HG03039 (cell line): Measurements from ENCODE around the gene CACNA1A.
A peak's percentile ranks its signal among the peaks of the same experiment; 100 is the strongest.
"Not testable (repeated sequence)": the region's sequence is repeated elsewhere in the genome, so short reads cannot be mapped to it uniquely, and the experiment has no call there.

Source experiments
- ATAC-seq: cut with Tn5 transposase; IDR thresholded peaks from one replicate; pipeline ENCODE4 v1.9.1; 2021; ENCODE audit warnings: mild to moderate bottlenecking, moderate library complexity; ENCODE audit not compliant: unreplicated experiment

CACNA1A gene

GRCh38 chr19:13169769-13170168, 336.5 kb downstream of the CACNA1A start:
- ATAC-seq: no peak

- not testable (repeated sequence) for ATAC-seq
Observed at GRCh38 chr19:13166151-13166550, 340.1 kb downstream of the CACNA1A start.

GRCh38 chr19:13165162-13165997, 340.9 kb downstream of the CACNA1A start:
- no peak for ATAC-seq

- ATAC-seq: no peak
Observed at GRCh38 chr19:13164343-13165161, 341.7 kb downstream of the CACNA1A start.

- ATAC-seq: no peak
Observed at GRCh38 chr19:13163609-13164342, 342.5 kb downstream of the CACNA1A start.

- ATAC-seq: peak; percentile 44
Observed at GRCh38 chr19:13162724-13163608, 343.3 kb downstream of the CACNA1A start.

- ATAC-seq: no peak
Observed at GRCh38 chr19:13160557-13160956, 345.7 kb downstream of the CACNA1A start.

- no peak for ATAC-seq
Observed at GRCh38 chr19:13159713-13160112, 346.6 kb downstream of the CACNA1A start.
